Colonic mucosa (tissue), 4 donors: ENCODE data around the gene CUTA. TPM values are rescaled to one million over a fixed set of nuclear protein-coding genes. Genes with fewer than 3 reads are reported as not detected.
"Not testable (repeated sequence)": the region's sequence is repeated elsewhere in the genome, so short reads cannot be mapped to it uniquely, and the experiment has no call there.

ENCODE experiments used
- DNase-seq: peaks from one replicate; pipeline ENCODE4 v3.0.0-alpha.2; 2020
- H3K27ac ChIP-seq: fragments of 200-600 bp; one replicate; pipeline ENCODE4 v1.8.0; 2021
- H3K27me3 ChIP-seq: fragments of 200-600 bp; one replicate; pipeline ENCODE4 v1.8.0; 2021
- H3K36me3 ChIP-seq: fragments of 200-600 bp; one replicate; pipeline ENCODE4 v1.8.0; 2021
- H3K4me1 ChIP-seq: fragments of 200-600 bp; one replicate; pipeline ENCODE4 v1.8.0; 2021; ENCODE audit warnings: mild to moderate bottlenecking
- H3K4me3 ChIP-seq: fragments of 200-600 bp; one replicate; pipeline ENCODE4 v1.8.0; 2021
- H3K9ac ChIP-seq, 2 donors: one replicate each; pipeline ENCODE4 v1.7.0; 2013; ENCODE audit warnings: control low read depth in 2 of 2, low read depth in 2 of 2, low read length in 2 of 2
- H3K9me3 ChIP-seq: fragments of 200-600 bp; one replicate; pipeline ENCODE4 v1.8.0; 2021
- intact Hi-C: fragments of 100-400 bp; cut with DNase I; formaldehyde crosslinking; loops from one replicate; pipeline ENCODE4 v1.14.1; 2022
- total RNA-seq, 2 donors: library from RNA; stranded (reverse); fragmentation: NEBNext Ultra II Directional in 1 of 2; extraction: Animal tissue kit (Norgen Biotek cat#: 25700) in 1 of 2; gene quantifications; one replicate each; pipeline ENCODE4 v1.2.1, GENCODE V29; 2021
- TF ChIP-seq, protein P1 (sequence below): fragments of 200-600 bp; IDR thresholded peaks from one replicate; pipeline ENCODE4 v1.8.0; 2022; ENCODE audit warnings: antibody characterized with exemption, mild to moderate bottlenecking
- donor health status: healthy.
- donor health status: DM: no; HTN: no; CAD: no.
- donor health status: DM: no; HTN: no; CAD: no.

The CUTA gene
- total RNA-seq, 2 donors from 2014 or later, result 145 to 172 TPM

DNA sequence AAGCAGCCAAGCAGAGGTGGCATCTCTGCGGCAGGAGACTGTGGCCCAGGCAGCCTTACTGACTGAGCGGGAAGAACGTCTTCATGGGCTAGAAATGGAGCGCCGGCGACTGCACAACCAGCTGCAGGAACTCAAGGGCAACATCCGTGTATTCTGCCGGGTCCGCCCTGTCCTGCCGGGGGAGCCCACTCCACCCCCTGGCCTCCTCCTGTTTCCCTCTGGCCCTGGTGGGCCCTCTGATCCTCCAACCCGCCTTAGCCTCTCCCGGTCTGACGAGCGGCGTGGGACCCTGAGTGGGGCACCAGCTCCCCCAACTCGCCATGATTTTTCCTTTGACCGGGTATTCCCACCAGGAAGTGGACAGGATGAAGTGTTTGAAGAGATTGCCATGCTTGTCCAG is 13.0 kb downstream of the CUTA start:
- Histone ChIP-seq H3K27me3 (no peaks in the 10 kb centered on the region), H3K27ac (no peak overlapping the region), H3K36me3 (no peaks in the 10 kb centered on the region), H3K4me1 (no peaks in the 10 kb centered on the region), H3K9me3 (no peaks in the 10 kb centered on the region), H3K9ac (no peak overlapping the region), H3K4me3 (no peak overlapping the region)
- no peak for DNase-seq
- intact Hi-C loops, result no loop called here
- TF ChIP-seq, protein P1, sequence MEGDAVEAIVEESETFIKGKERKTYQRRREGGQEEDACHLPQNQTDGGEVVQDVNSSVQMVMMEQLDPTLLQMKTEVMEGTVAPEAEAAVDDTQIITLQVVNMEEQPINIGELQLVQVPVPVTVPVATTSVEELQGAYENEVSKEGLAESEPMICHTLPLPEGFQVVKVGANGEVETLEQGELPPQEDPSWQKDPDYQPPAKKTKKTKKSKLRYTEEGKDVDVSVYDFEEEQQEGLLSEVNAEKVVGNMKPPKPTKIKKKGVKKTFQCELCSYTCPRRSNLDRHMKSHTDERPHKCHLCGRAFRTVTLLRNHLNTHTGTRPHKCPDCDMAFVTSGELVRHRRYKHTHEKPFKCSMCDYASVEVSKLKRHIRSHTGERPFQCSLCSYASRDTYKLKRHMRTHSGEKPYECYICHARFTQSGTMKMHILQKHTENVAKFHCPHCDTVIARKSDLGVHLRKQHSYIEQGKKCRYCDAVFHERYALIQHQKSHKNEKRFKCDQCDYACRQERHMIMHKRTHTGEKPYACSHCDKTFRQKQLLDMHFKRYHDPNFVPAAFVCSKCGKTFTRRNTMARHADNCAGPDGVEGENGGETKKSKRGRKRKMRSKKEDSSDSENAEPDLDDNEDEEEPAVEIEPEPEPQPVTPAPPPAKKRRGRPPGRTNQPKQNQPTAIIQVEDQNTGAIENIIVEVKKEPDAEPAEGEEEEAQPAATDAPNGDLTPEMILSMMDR, result no peak

DNA sequence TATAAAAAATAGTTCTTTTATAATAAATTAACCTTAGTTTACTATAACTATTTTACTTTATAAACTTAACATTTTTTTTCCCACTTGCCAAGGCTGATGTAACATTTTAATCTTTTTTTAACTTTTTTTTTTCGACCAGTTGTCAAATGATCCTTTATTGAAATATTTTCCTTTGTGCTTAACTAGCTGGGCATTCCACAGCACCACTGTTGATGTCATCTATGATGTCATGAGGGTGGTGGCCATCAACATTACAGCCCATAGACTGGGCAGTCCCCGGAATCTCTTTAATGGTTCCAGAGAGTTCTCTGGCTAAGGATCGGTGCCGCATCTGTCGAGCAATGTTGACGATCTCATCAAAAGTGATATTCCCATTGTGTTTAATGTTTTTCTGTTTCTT is 18.0 kb downstream of the CUTA start:
- H3K9ac ChIP-seq, H3K4me1 ChIP-seq, H3K4me3 ChIP-seq, H3K27ac ChIP-seq, H3K36me3 ChIP-seq, H3K27me3 ChIP-seq, intact Hi-C loops, DNase-seq, H3K9me3 ChIP-seq: not testable (repeated sequence)

DNA sequence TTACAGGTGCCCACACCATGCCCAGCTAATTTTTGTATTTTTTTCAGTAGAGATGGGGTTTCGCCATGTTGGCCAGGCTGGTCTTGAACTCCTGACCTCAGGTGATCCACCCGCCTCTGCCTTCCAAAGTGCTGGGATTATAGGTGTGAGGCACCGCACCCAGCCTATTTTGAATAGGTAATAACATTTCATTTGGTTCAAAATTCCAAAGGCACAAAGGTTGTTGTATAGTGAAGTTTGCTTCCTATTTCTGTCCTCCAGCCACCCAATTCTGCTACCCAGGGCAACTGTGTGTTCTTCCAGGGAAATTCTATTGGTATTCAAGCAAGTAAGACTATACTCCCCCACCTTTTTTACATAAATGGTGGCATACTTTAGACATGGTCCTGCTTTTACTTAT is 19.3 kb downstream of the CUTA start:
- H3K9ac ChIP-seq, H3K4me3 ChIP-seq, H3K9me3 ChIP-seq, H3K36me3 ChIP-seq, DNase-seq, H3K27me3 ChIP-seq, H3K4me1 ChIP-seq, H3K27ac ChIP-seq, intact Hi-C loops: not testable (repeated sequence)

DNA sequence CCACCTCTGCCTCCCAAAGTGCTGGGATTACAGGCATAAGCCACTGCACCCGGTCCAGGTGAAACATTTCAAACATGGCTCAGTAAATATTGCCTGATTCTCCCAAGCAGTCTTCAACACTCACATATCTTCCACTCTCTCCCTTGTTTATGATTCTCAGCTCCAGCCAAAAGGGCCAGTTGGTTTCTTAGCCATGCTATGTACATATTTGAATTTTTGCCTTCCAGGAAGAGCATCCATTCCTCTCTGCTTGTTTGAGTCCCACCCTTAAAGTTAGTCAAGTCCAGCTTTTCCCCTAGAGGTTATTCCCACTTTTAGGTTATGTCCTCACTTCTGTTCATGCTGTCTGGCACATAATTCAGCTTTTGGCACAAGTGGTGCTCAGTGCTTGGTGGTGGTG is 20.4 kb downstream of the CUTA start:
- no peaks in the 10 kb centered on the region for H3K9me3 ChIP-seq
- H3K27ac ChIP-seq, result no peak overlapping the region
- H3K9ac ChIP-seq, result no peak overlapping the region
- intact Hi-C loops, result no loop called here
- TF ChIP-seq, protein P1, result no peak
- no peaks in the 10 kb centered on the region for H3K27me3 ChIP-seq
- no peak for DNase-seq
- no peak overlapping the region for H3K4me3 ChIP-seq
- peaks cover 6% of the 10 kb centered on the region for H3K4me1 ChIP-seq
- no peaks in the 10 kb centered on the region for H3K36me3 ChIP-seq

DNA sequence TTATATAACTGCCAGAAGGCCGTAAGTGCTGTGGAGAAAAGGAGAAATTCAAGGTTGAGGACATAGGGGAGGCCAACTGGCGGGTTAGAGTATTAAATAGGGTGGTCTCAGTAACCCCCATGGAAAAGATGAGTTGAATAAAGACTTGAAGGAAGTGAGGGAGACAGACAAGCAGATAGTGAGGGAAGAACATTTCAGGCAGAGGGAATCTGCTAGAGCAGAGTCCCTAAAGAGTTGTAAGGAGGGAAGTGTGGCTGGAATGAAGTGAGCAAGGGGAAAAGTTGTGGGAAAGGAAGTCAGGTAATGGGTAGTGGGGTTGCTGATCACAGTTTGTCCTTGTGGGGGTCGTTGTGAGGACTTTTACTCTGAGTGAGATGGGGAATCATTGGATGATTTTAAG is 24.9 kb downstream of the CUTA start:
- intact Hi-C loops, result no loop called here
- Histone ChIP-seq H3K4me1 (peaks cover 6% of the 10 kb centered on the region), H3K9me3 (no peaks in the 10 kb centered on the region), H3K27ac (no peak overlapping the region), H3K27me3 (no peaks in the 10 kb centered on the region), H3K4me3 (peak overlapping the region; percentile 66), H3K9ac (peak overlapping the region in 1 of 2 donors; percentile 7), H3K36me3 (no peaks in the 10 kb centered on the region)
- TF ChIP-seq, protein P1, result no peak
- no peak for DNase-seq

DNA sequence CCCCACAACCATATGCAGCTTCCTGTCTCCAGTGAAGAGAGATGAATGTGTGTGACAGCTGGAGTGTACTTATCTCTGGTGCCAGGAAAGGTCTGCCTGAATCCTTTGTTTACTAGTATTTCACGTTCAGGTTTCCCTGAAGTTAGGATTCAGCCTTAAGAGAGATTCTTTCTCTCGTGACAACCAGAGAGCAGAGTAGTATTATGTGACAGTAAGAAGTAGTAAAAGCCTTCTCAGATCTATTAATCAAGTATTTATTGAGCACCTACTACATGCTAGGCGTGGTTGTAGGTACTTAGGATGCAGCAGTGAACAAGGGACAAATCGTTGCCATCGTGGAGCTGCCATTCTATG is 25.3 kb downstream of the CUTA start:
- DNase-seq, result no peak
- peak overlapping the region; percentile 69 for H3K27ac ChIP-seq
- H3K9me3 ChIP-seq, result no peaks in the 10 kb centered on the region
- intact Hi-C loops, result no loop called here
- peak overlapping the region; percentile 66 for H3K4me3 ChIP-seq
- TF ChIP-seq, protein P1, result no peak
- H3K27me3 ChIP-seq, result no peaks in the 10 kb centered on the region
- no peaks in the 10 kb centered on the region for H3K36me3 ChIP-seq
- peaks cover 6% of the 10 kb centered on the region for H3K4me1 ChIP-seq
- H3K9ac ChIP-seq, result peak overlapping the region in 1 of 2 donors; percentile 62
